ENCODE data around the gene PEA15.

- peak in 2 of 3 donors; percentile 22 to 40 for TF ChIP-seq POLR2AphosphoS5 (IDR thresholded peaks at IDR 0.05)
- peak; percentile 97 to 98 (median 97) for TF ChIP-seq CTCF (IDR thresholded peaks at IDR 0.05)
These were observed 11.9 kb upstream of the PEA15 start for GRCh38 chr1:160193091-160193819.

Data from breast epithelium (tissue), 3 donors.